CD4-positive, alpha-beta T cell treated with Interleukin-4 for 4 hours (primary cell): ENCODE measurements around the gene TP53TG3F.
"Not testable (repeated sequence)": the region's sequence is repeated elsewhere in the genome, so short reads cannot be mapped to it uniquely, and the experiment has no call there.

Experiments
- DNase-seq: peaks from one replicate; pipeline ENCODE4 v3.0.0-alpha.2; 2020

The TP53TG3F gene, protein sequence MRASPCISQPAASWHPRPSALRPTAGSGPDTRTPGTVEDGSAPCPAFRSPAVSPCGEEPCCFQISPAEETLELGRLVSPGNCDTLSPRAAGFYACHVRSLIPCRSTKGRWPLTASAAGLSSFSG

DNA sequence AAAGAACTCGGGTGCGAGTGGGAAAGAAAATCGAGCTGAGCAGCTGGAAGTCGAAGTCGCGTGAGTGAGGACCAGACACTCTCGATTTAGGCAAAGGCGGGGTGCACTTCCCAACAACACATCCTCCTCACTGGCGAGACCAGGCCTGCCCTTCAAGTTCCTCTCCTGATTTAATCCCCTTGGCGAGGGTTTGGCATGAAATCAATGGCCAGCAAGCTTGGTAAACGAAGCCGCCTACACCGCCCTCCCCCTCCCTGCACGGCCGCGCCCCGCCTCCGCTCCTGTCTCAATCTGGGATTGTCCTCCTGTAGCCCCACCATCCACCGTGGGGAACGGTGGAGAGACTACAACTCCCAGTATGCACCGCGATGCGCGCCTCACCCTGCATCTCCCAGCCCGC lies at the start of gene TP53TG3F:
TP53TG3F (plus strand) TSS at position 301 of the 400 bp plus-strand sequence; CDS start at position 369, 68 bp downstream.
- DNase-seq: not testable (repeated sequence)

DNA sequence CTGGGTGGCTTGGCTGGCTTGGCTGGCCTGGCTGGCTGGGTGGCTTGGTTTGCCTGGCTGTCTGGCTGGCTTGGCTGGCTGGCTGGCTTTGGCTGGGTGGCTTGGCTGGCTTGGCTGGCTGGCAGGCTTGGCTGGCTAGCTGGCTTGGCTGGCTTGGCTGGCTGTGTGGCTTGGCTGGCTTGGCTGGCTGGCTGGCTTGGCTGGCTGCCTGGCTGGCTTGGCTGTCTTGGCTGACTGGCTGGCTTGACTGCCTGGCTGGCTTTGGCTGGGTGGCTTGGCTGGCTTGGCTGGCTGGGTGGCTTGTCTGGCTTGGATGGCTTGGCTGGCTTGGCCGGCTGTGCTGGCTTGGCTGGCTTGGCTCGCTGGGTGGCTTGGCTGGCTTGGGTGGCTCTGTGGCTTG lies 32.2 kb downstream of the TP53TG3F start:
- DNase-seq: not testable (repeated sequence)

DNA sequence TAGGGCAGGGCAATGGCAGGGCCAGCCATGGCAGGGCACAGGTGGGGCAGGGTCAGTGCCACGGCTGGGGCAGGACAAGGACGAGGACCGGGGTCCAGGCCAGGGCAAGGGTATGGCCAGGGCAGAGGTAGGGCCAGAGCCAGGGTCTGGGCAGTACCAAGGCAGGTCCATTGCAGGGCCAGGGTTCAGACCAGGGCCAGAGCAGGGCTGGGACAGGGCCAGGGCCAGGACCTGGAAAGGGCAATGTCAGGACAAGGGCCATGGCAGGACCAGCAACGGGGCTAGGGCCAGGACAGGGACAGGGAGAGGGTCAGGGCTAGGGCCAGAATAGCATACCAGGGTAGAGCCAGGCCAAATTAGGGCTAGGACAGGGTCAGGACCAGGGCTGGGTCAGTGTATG lies 47.8 kb downstream of the TP53TG3F start:
- not testable (repeated sequence) for DNase-seq

DNA sequence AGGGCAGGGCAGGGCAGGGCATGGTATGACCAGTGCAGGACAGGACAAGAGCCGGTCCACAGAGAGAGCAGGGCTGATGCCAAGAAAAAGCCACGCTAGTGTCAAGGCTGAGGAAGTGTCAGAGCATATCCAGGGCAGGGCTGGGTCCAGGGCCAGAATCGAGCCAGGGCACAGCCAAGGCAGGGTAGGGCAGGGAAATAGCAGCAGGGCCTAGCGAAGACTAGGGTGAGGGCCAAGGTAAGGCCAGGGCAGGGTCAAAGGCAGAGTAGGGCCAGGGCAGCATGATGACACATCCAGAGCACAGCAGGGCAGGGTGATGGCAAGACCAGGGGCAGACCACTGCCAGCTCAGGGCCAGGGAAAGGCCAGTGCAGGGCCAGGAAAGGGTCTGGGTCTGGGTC lies 49.7 kb downstream of the TP53TG3F start:
- not testable (repeated sequence) for DNase-seq

DNA sequence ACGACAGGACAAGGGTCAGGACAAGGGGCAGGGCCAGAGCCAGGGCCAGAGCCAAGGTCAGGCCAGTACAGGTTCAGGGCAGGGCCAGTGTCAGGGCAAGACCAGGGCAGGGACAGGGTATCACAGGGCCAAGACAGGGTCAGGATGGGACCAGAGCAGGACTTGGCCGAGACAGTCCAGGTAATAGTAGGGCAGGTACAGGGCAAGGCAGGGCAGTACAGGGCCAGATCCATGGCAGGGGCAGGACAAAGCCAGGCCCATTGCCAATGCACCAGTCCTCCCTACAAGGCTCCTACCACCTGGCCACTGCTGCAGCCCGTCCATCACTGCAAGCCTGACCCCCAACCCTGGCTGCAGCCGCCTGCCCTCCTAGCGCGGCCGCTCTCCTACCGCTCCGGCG lies 50.5 kb downstream of the TP53TG3F start:
- DNase-seq: not testable (repeated sequence)
